ENCODE measurements around the gene LIMS4.
"Not testable (repeated sequence)": the region's sequence is repeated elsewhere in the genome, so short reads cannot be mapped to it uniquely, and the experiment has no call there.

LIMS4 gene

GRCh38 chr2:110462458-110462857 lies 10.2 kb downstream of the LIMS4 start:
- not testable (repeated sequence) for H3K4me1 Mint-ChIP-seq (ENCODE audit: low read depth); H3K27me3 Mint-ChIP-seq (ENCODE audit: low read depth); H3K36me3 Mint-ChIP-seq (ENCODE audit: low read depth); H3K4me3 Mint-ChIP-seq; H3K9me3 Mint-ChIP-seq; H3K27ac Mint-ChIP-seq

GRCh38 chr2:110460318-110460717 lies 12.3 kb downstream of the LIMS4 start:
- not testable (repeated sequence) for H3K4me1 Mint-ChIP-seq (ENCODE audit: low read depth); H3K27me3 Mint-ChIP-seq (ENCODE audit: low read depth); H3K9me3 Mint-ChIP-seq; H3K4me3 Mint-ChIP-seq; H3K36me3 Mint-ChIP-seq (ENCODE audit: low read depth); H3K27ac Mint-ChIP-seq

GRCh38 chr2:110457214-110457590 lies 15.4 kb downstream of the LIMS4 start:
- H3K9me3 Mint-ChIP-seq; H3K36me3 Mint-ChIP-seq (ENCODE audit: low read depth); H3K27ac Mint-ChIP-seq; H3K27me3 Mint-ChIP-seq (ENCODE audit: low read depth); H3K4me1 Mint-ChIP-seq (ENCODE audit: low read depth); H3K4me3 Mint-ChIP-seq: not testable (repeated sequence)

- H3K9me3 Mint-ChIP-seq; H3K27ac Mint-ChIP-seq; H3K27me3 Mint-ChIP-seq (ENCODE audit: low read depth); H3K4me3 Mint-ChIP-seq; H3K36me3 Mint-ChIP-seq (ENCODE audit: low read depth); H3K4me1 Mint-ChIP-seq (ENCODE audit: low read depth): not testable (repeated sequence)
These were observed 16.1 kb downstream of the LIMS4 start for GRCh38 chr2:110456291-110457213.

- H3K4me1 Mint-ChIP-seq (ENCODE audit: low read depth); H3K27ac Mint-ChIP-seq; H3K27me3 Mint-ChIP-seq (ENCODE audit: low read depth); H3K4me3 Mint-ChIP-seq; H3K9me3 Mint-ChIP-seq; H3K36me3 Mint-ChIP-seq (ENCODE audit: low read depth): not testable (repeated sequence)
These were observed 17.4 kb downstream of the LIMS4 start for GRCh38 chr2:110455080-110455670.

- not testable (repeated sequence) for H3K4me3 Mint-ChIP-seq; H3K9me3 Mint-ChIP-seq; H3K27ac Mint-ChIP-seq; H3K27me3 Mint-ChIP-seq (ENCODE audit: low read depth); H3K4me1 Mint-ChIP-seq (ENCODE audit: low read depth); H3K36me3 Mint-ChIP-seq (ENCODE audit: low read depth)
These were observed 21.7 kb downstream of the LIMS4 start for GRCh38 chr2:110450951-110451350.

GRCh38 chr2:110449127-110449947 lies 23.3 kb downstream of the LIMS4 start:
- H3K4me1 Mint-ChIP-seq (ENCODE audit: low read depth); H3K36me3 Mint-ChIP-seq (ENCODE audit: low read depth); H3K4me3 Mint-ChIP-seq; H3K27ac Mint-ChIP-seq; H3K9me3 Mint-ChIP-seq; H3K27me3 Mint-ChIP-seq (ENCODE audit: low read depth): not testable (repeated sequence)

GRCh38 chr2:110446644-110447043 lies 26.0 kb downstream of the LIMS4 start:
- not testable (repeated sequence) for H3K4me3 Mint-ChIP-seq; H3K27ac Mint-ChIP-seq; H3K9me3 Mint-ChIP-seq; H3K36me3 Mint-ChIP-seq (ENCODE audit: low read depth); H3K4me1 Mint-ChIP-seq (ENCODE audit: low read depth); H3K27me3 Mint-ChIP-seq (ENCODE audit: low read depth)

- H3K27ac Mint-ChIP-seq; H3K4me1 Mint-ChIP-seq (ENCODE audit: low read depth); H3K9me3 Mint-ChIP-seq; H3K4me3 Mint-ChIP-seq; H3K27me3 Mint-ChIP-seq (ENCODE audit: low read depth); H3K36me3 Mint-ChIP-seq (ENCODE audit: low read depth): not testable (repeated sequence)
These were observed 29.2 kb downstream of the LIMS4 start for GRCh38 chr2:110443305-110444005.

- not testable (repeated sequence) for H3K36me3 Mint-ChIP-seq (ENCODE audit: low read depth); H3K4me3 Mint-ChIP-seq; H3K27ac Mint-ChIP-seq; H3K27me3 Mint-ChIP-seq (ENCODE audit: low read depth); H3K4me1 Mint-ChIP-seq (ENCODE audit: low read depth); H3K9me3 Mint-ChIP-seq
These were observed 30.7 kb downstream of the LIMS4 start for GRCh38 chr2:110441905-110442304.

- H3K27ac Mint-ChIP-seq; H3K36me3 Mint-ChIP-seq (ENCODE audit: low read depth); H3K4me1 Mint-ChIP-seq (ENCODE audit: low read depth): not testable (repeated sequence)
These were observed 38.1 kb downstream of the LIMS4 start for GRCh38 chr2:110434565-110434964.

GRCh38 chr2:110425725-110426124 lies 46.9 kb downstream of the LIMS4 start:
- H3K4me3 Mint-ChIP-seq; H3K27me3 Mint-ChIP-seq (ENCODE audit: low read depth); H3K27ac Mint-ChIP-seq; H3K9me3 Mint-ChIP-seq; H3K36me3 Mint-ChIP-seq (ENCODE audit: low read depth); H3K4me1 Mint-ChIP-seq (ENCODE audit: low read depth): not testable (repeated sequence)

More at GRCh38 chr2:110434565-110434964, 38.1 kb downstream of the LIMS4 start:
- H3K9me3 Mint-ChIP-seq; H3K4me3 Mint-ChIP-seq; H3K27me3 Mint-ChIP-seq (ENCODE audit: low read depth): not testable (repeated sequence)

- H3K27ac Mint-ChIP-seq; H3K36me3 Mint-ChIP-seq (ENCODE audit: low read depth); H3K4me3 Mint-ChIP-seq; H3K9me3 Mint-ChIP-seq; H3K27me3 Mint-ChIP-seq (ENCODE audit: low read depth); H3K4me1 Mint-ChIP-seq (ENCODE audit: low read depth): not testable (repeated sequence)
These were observed 48.2 kb downstream of the LIMS4 start for GRCh38 chr2:110424421-110424820.

- H3K36me3 Mint-ChIP-seq (ENCODE audit: low read depth); H3K27me3 Mint-ChIP-seq (ENCODE audit: low read depth); H3K4me1 Mint-ChIP-seq (ENCODE audit: low read depth); H3K27ac Mint-ChIP-seq; H3K4me3 Mint-ChIP-seq; H3K9me3 Mint-ChIP-seq: not testable (repeated sequence)
These were observed 49.0 kb downstream of the LIMS4 start for GRCh38 chr2:110423574-110423962.
